Gastrocnemius medialis (tissue), 4 donors: ENCODE results near the gene ZFP1.

Experiments
- CTCF ChIP-seq, 5 experiments: fragments of 450-650 bp in 3 of 5; fragments of 200-600 bp in 2 of 5; sonication (generic) in 2 of 5; IDR thresholded peaks in 4 of 5; conservative IDR thresholded peaks in 1 of 5; 1 replicate in 4 of 5; 2 replicates in 1 of 5; pipeline ENCODE4 v1.5.1; 2016 to 2019; ENCODE audit warnings: antibody characterized with exemption in 5 of 5, mild to moderate bottlenecking in 3 of 5, moderate library complexity in 3 of 5
- POLR2A ChIP-seq, 2 donors: fragments of 450-650 bp; IDR thresholded peaks; one replicate each; pipeline ENCODE4 v1.6.1; 2017; ENCODE audit warnings: antibody characterized with exemption in 2 of 2, mild to moderate bottlenecking in 2 of 2, moderate library complexity in 2 of 2

DNA sequence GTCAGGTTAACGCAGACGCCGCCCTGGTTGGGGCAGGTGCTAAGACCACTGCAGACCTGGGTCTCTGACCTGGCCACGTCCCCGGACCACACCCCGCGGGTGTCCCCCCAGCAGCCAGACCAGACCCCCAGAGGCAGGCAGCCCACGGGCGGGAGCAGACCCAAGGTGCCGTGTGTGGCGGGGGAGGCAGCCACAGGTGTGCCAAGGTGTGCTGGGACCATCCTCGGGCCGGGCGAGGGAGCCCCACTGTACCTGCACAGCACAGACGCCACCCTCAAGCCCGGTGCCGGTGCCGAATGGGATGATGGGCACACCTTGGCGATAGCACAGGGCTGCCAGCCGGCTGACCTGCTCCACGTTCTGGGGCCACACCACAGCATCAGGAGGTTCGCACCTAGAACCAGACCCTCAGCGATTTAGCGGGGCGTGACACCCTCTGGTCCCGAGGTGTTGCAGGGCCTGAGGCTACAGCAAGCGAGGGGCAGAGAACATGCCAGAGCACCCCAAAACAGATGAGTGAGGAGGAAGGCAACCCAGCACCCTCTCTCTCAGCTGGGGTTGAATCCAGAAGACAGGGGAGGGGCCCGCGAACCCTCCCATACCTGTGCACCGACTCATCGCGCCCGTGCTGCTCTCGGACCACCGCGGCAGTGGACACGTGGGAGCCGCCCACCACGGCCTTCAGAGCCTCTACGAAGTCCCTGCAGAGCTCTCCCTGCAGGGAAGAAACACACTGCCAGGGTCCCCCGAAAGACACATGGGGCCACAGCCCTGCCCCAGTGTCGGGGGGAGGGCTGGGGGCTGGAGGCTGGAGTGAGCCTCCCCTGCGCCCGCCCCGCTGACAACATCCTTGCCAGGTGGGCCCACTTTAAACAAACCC is 33.1 kb upstream of the ZFP1 start:
- TF ChIP-seq CTCF (IDR thresholded peaks at IDR 0.05 in 4 of 5, conservative IDR thresholded peaks at IDR 0.05 in 1 of 5) (no peak), POLR2A (IDR thresholded peaks at IDR 0.05) (no peak)
